Measurements from ENCODE around the gene GPR153.

The GPR153 gene

DNA sequence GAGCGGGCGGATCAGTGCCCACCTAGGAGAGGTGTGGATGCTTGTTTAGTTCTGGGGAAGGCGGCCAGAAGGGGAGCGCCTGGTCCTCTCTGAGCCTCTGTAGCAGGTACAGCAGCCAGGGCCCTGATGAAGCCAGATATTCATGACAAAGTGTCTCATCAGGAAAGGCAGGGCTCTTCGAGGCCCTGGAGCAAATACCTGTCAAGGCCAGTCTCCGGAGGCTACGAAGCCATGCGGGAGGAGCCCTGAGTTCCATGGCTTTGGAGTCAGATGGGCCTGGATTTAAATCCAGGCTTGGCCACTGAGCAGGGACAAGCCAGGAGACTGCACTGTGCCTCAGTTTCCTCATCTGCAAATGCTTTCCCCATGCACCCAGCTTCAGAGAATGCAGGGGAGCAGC lies 25.4 kb upstream of the GPR153 start:
- no peak for DNase-seq

DNA sequence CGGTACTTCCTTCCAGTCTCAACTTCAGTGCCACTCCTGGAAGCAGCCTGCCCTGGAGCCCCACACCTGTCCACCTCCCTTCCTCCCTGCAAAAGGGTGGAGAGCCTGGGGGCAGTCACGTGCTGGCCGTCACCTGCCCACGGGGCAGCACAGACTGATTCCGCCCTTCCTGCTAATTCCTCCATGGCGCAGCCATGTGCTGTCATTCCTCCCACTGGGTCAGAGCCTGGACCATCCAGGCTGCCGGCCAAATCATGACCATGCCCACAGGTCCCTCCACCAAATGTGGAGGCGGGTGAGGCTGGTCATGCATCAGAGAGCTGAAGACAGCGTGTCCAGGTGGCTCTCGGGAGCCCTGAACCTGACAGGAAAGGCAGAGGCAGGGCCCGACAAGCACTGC lies 24.4 kb upstream of the GPR153 start:
- DNase-seq: no peak

DNA sequence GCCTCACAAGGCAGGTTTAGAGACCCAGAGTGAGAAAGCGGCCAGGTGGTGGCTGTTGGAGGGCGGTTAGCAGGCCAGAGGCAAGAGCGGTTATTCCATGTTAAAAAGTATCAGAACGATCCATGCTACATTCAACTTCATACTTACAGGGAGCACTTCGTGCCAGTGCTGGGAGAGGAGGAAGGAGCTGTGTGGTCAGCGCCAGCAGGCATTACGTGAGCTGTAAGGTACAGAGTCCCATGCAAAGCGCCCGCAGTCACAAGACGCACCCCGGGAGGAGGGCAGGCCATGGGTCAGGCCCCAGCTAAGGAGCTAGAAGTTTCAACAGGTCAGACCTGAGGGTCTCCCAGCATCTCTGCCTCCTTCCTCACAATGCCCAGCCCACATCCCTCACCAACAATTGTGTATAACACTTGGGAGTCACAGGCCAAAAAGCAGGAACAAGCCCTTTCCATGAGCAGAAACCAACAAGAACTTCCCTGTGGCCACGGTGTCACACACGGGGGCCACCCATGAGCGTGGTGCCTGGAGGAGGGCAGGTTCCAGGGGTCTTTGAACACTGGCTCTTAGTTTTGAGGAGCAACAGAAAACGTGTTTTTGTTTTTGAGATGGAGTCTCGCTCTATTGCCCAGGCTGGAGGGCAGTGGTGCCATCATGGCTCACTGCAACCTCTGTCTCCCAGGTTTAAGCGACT lies 21.8 kb upstream of the GPR153 start:
- DNase-seq: no peak

- no peak for DNase-seq
These were observed 20.9 kb upstream of the GPR153 start for GRCh38 chr1:6281511-6282402.

- no peak for DNase-seq
These were observed 20.0 kb upstream of the GPR153 start for GRCh38 chr1:6280761-6281451.

- no peak for DNase-seq
These were observed 18.9 kb upstream of the GPR153 start for GRCh38 chr1:6279613-6280383.

DNA sequence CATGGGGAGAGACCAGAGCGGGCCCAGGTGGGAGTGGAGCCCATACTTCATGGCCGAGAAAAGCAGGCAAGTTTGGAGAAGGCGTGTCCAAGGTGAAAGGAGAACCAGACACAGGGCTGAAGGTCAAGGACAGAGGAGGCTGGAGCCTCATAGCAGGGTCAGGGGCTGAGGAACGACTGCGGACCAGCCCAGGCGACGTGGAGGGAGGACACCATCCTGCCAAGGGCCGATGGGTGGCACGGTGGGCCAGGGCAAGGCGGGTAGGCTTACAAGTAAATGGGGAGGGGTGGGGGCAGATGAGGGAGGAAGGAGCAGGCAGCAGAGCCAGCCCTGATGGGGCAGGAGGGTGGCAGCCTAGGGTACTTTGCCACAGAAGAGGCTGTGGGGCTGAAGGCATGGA lies 18.2 kb upstream of the GPR153 start:
- DNase-seq: no peak

DNA sequence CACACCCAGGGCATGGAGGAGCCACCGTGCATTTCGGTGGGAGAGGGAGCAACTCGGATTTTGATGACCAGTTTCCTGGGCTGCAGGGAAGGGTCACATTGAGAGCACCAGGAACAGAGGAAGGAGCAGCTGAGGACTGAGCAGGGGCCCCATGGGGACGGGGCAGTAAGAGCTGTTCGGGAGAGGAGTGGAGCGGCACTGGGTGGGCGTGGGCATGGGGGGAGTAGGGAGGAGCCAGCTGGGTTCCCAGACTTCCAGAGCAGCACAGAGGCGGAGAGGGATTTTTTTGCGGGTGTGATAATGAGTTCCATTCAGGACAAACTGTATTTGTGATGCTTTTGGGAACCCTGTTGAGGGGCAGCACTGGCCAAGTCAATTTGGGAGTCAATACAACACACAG lies 17.4 kb upstream of the GPR153 start:
- no peak for DNase-seq

GRCh38 chr1:6276811-6277555 lies 16.1 kb upstream of the GPR153 start:
- no peak for DNase-seq

DNA sequence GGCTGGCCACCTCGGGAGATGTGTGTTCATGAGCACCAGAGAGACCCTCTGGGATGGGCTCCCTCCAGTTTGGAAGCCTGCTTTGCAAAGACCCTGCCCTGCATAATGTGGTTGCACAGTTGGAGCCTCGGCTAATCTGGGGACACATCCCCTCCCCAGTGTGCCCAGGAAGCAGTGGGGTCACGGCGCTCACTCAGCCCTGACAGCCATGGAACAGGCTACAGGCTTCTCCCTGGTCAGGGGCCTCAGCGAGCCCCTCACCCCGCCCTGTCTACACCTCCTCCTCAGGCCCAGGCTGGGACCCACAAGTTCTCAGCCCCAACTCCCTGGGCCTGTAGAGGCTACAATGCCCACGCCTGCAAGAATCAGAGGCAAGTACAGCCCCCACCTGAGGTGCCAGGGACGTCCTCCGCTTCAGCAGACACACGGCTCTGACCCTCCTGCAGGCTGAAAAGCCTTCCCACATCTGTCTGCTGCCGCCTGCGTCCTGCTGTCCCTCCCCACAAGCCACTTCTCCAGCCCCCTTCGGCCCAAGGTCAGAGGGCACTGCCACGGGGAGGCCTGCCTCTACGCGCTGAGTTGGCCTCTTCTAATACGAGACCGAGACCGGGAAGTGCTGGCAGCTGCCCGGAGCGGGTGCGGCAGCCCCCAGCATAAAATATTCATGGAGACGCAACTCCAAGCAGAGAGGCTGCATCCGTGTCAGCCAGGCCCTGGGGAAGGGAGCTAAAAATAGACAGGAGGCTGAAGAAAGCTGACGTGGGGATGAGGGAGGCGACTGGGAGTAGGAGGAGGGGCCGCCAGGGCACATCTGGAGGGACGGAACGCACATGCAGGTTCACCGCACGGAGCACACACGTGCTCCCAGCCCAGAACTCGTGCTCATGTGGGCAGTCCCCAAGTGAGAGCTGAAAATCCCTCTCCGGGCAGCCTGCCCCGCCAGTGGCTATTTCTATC lies 15.2 kb upstream of the GPR153 start:
- peak; percentile 90 for DNase-seq

GRCh38 chr1:6274622-6275139 lies 13.8 kb upstream of the GPR153 start:
- DNase-seq: no peak

DNA sequence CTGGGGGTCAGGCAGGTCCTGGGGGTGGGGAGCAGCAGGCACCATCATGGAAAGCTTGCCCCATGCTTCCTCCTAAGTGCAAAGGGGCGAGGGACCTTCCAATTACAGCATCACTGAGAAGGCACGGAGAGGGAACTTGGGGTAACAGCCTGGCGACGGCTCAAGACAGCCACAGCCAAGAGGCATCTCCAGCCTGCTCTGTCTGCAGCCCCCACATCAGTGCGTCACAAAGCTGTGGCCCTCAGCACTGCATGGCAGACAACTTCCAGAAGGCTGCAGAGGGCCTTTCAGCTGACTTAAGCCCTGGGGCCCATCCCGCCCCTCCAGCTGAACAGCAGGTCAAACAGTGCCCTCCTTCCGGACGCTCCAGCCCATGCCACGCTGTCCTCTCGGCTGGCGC lies 13.2 kb upstream of the GPR153 start:
- DNase-seq: no peak

DNA sequence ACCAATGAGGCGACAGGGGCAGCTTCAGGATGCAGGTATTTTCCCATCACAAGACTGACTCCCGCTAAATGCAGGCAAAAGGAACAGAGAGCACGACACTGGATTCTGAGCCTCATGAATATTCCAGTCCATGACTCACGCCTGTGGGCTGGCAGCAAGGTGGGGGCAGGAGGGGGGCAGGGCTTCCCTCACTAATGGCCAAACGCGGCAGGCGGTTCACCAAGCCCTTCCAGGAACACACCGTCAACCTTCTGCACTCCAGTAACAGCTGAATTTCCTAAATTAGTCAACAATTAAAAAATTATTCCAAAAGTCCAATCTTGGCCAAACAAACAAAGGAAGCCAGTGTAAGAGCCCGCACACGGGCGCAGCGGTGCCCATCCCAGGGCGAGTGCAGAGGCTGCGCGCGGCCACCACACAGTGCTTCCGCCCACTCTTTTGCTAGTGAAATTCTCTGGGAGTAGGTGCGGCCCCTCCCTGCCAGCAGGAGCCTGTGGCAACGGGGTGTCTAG lies 12.5 kb upstream of the GPR153 start:
- no peak for DNase-seq

- DNase-seq: no peak
These were observed 12.0 kb upstream of the GPR153 start for GRCh38 chr1:6272868-6273267.

- DNase-seq: peak; percentile 60
These were observed 11.6 kb upstream of the GPR153 start for GRCh38 chr1:6272452-6272851.

DNA sequence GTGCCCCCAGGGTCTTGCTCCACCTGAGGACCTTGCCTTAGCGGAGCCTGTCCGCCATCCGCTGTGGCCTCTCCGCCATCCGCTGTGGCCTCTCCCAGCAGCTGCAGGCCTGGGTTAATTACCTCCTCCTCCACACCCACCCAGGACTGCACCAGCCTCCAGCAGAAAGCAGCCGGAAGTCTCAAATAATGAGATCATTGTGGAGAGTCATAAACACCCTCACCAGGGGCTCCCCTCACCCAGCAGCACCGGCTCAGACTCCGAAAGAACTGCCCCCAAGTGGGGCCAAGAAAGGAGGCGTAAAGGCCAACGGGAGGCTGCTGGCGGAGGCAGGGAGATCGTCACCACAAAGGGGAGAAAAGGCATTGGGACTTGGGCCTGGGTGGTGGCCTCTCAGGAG lies 10.7 kb upstream of the GPR153 start:
- DNase-seq: no peak

- peak; percentile 79 for DNase-seq
These were observed 10.1 kb upstream of the GPR153 start for GRCh38 chr1:6271006-6271405.

DNA sequence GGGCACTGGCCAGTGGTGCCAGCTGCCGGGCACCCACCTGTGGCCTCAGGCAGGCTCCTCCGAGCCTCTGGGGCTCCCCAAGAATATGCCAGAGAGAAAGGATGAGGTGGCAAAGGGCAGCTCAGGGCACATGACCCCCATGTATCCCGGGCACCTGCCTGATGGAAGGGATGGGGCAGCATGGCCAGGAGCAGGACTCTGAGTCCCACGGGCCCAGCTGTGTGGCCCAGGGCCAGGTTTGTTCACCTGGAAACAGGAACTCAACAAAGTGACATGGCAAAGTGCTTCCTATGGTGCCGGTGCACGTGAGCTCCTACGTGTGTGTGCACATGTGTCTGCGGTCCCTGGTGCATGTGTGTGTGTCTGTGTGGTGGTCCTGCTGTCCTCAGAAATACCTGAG lies 9.5 kb upstream of the GPR153 start:
- no peak for DNase-seq

- DNase-seq: peak; percentile 71
These were observed 9.0 kb upstream of the GPR153 start for GRCh38 chr1:6269720-6270400.

- DNase-seq: no peak
These were observed 8.4 kb upstream of the GPR153 start for GRCh38 chr1:6269296-6269695.

Measured in femur (tissue), 1 donor.